GM18526 (cell line): Measurements from ENCODE around the gene CELA2A.

Source experiments
- POLR2A ChIP-seq: IDR thresholded peaks from 3 replicates; pipeline ENCODE4 v1.6.1; 2011; ENCODE audit not compliant: insufficient read length; ENCODE audit errors: extremely low read depth

CELA2A gene

GRCh38 chr1:15510611-15511405 is 54.3 kb downstream of the CELA2A start:
- no peak for TF ChIP-seq POLR2A

GRCh38 chr1:15513192-15513591 is 56.7 kb downstream of the CELA2A start:
- TF ChIP-seq POLR2A, result no peak

- no peak for TF ChIP-seq POLR2A
Observed at GRCh38 chr1:15513919-15514318, 57.4 kb downstream of the CELA2A start.

GRCh38 chr1:15515022-15515663 is 58.6 kb downstream of the CELA2A start:
- TF ChIP-seq POLR2A, result no peak

GRCh38 chr1:15519625-15520024 is 63.1 kb downstream of the CELA2A start:
- no peak for TF ChIP-seq POLR2A
